HepG2 (cell line): ENCODE results near the gene SECISBP2L. TPM values are rescaled to one million over a fixed set of nuclear protein-coding genes. Genes with fewer than 3 reads are reported as not detected.

Experiments
- CREB3 ChIP-seq: sonication (generic); formaldehyde crosslinking; IDR thresholded peaks from 2 replicates; pipeline ENCODE4 v1.5.0; 2020; ENCODE audit warnings: missing genetic modification reagents
- EHMT2 ChIP-seq: fragments of 200-600 bp; sonication (generic); IDR thresholded peaks from 2 replicates; pipeline ENCODE4 v1.7.0; 2017; ENCODE audit warnings: antibody characterized with exemption, low read depth, low read length, borderline replicate concordance
- NAIF1 ChIP-seq: sonication (generic); formaldehyde crosslinking; IDR thresholded peaks from 2 replicates; pipeline ENCODE4 v1.5.0; 2020; ENCODE audit warnings: mild to moderate bottlenecking, missing genetic modification reagents, borderline replicate concordance
- NR0B2 ChIP-seq: sonication (generic); formaldehyde crosslinking; IDR thresholded peaks from 2 replicates; pipeline ENCODE4 v1.4.0; 2020; ENCODE audit warnings: mild to moderate bottlenecking, missing genetic modification reagents
- STAT6 ChIP-seq: sonication (generic); formaldehyde crosslinking; IDR thresholded peaks from 2 replicates; pipeline ENCODE4 v1.4.0; 2020; ENCODE audit warnings: missing genetic modification reagents, mild to moderate bottlenecking, borderline replicate concordance
- ZBTB40 ChIP-seq, 2 experiments: fragments of 450-650 bp in 1 of 2; sonication (generic) in 1 of 2; formaldehyde crosslinking in 1 of 2; IDR thresholded peaks; 2 replicates each; pipeline versions ENCODE4 v1.6.1 to v1.8.0; 2016 to 2022; ENCODE audit warnings: antibody characterized with exemption in 1 of 2, mild to moderate bottlenecking in 1 of 2, missing genetic modification reagents in 1 of 2
- ZBTB46 ChIP-seq: sonication (generic); formaldehyde crosslinking; IDR thresholded peaks from 2 replicates; pipeline ENCODE4 v1.4.0; 2020; ENCODE audit warnings: mild to moderate bottlenecking, missing genetic modification reagents, borderline replicate concordance
- ZNF510 ChIP-seq: sonication (generic); formaldehyde crosslinking; IDR thresholded peaks from 2 replicates; pipeline ENCODE4 v1.4.0; 2020; ENCODE audit warnings: low read depth, mild to moderate bottlenecking, missing genetic modification reagents
- ZNF580 ChIP-seq: IDR thresholded peaks from 2 replicates; pipeline ENCODE4 v1.6.1; 2016; ENCODE audit warnings: low read depth, borderline replicate concordance
- ZNF616 ChIP-seq: sonication (generic); formaldehyde crosslinking; IDR thresholded peaks from 2 replicates; pipeline ENCODE4 v1.5.0; 2020; ENCODE audit warnings: low read depth, mild to moderate bottlenecking, missing genetic modification reagents
- ZNF644 ChIP-seq: IDR thresholded peaks from 2 replicates; pipeline ENCODE4 v1.6.1; 2016; ENCODE audit warnings: low read depth
- ZNF674 ChIP-seq: sonication (generic); formaldehyde crosslinking; IDR thresholded peaks from 2 replicates; pipeline ENCODE4 v1.5.0; 2020; ENCODE audit warnings: low read depth, mild to moderate bottlenecking, missing genetic modification reagents
- ZSCAN29 ChIP-seq: sonication (generic); formaldehyde crosslinking; conservative IDR thresholded peaks from 2 replicates; pipeline ENCODE4 v1.4.0; 2020; ENCODE audit warnings: mild to moderate bottlenecking, missing genetic modification reagents
- polyA plus RNA-seq, 8 experiments: library from polyadenylated mRNA; depleted of rRNA in 3 of 8; stranded (reverse) in 7 of 8; unstranded in 1 of 8; fragments of >200 nt; fragmentation: Illumina TruSeq in 4 of 8; extraction: Trizol in 4 of 8; gene quantifications; 2 replicates each; pipeline versions ENCODE4 v1.2.1 to v1.2.3, GENCODE V29; 2011 to 2016; ENCODE audit warnings: low read depth in 4 of 8, missing spikeins in 1 of 8, mixed read lengths in 1 of 8; ENCODE audit not compliant: insufficient read depth in 1 of 8
- total RNA-seq, 5 experiments: library from RNA; depleted of rRNA; stranded (reverse); fragments of >200 nt; fragmentation: Illumina TruSeq; extraction: Trizol; gene quantifications; 2 replicates each; pipeline ENCODE4 v1.2.3, GENCODE V29; 2016; ENCODE audit warnings: low read depth in 1 of 5

Gene SECISBP2L
- total and polyA plus RNA-seq, 2 of the 13 experiments (the other 11 are each of a cell fraction or from before 2014, with no cell fraction given), result 13.9 to 15.6 TPM

GRCh38 chr15:49023354-49023753, 22.9 kb downstream of the SECISBP2L start (continued):
- no peak for TF ChIP-seq ZBTB40 (IDR thresholded peaks at IDR 0.05)
- TF ChIP-seq ZBTB40 (CRISPR knock-in tag; IDR thresholded peaks at IDR 0.05), result no peak
- TF ChIP-seq ZNF644 (CRISPR knock-in tag), result no peak
- no peak for TF ChIP-seq ZNF616 (CRISPR knock-in tag)
- TF ChIP-seq ZNF510 (CRISPR knock-in tag), result no peak
- no peak for TF ChIP-seq NAIF1
- TF ChIP-seq ZBTB46 (CRISPR knock-in tag), result no peak
- TF ChIP-seq ZNF674, result no peak
- TF ChIP-seq CREB3 (CRISPR knock-in tag), result no peak
- no peak for TF ChIP-seq EHMT2
- TF ChIP-seq STAT6 (CRISPR knock-in tag), result no peak
- no peak for TF ChIP-seq ZSCAN29 (CRISPR knock-in tag)
- TF ChIP-seq NR0B2 (CRISPR knock-in tag), result no peak
- TF ChIP-seq ZNF580, result no peak
